Neural progenitor cell (in vitro differentiated cells): Measurements from ENCODE around the gene PAX7.

Source experiments
- CTCF ChIP-seq: fragments of 200-600 bp; sonication (generic); IDR thresholded peaks from 2 replicates; pipeline ENCODE4 v1.5.1; 2017; ENCODE audit warnings: antibody characterized with exemption, mild to moderate bottlenecking
- EZH2 ChIP-seq: fragments of 200-600 bp; sonication (generic); IDR thresholded peaks from 2 replicates; pipeline ENCODE4 v1.6.1; 2017; ENCODE audit warnings: antibody characterized with exemption, mild to moderate bottlenecking, moderate library complexity
- EZH2phosphoT487 ChIP-seq: fragments of 200-600 bp; sonication (generic); IDR thresholded peaks from 2 replicates; pipeline ENCODE4 v1.6.1; 2017; ENCODE audit warnings: antibody characterized with exemption

- TF ChIP-seq CTCF, result no peak
- TF ChIP-seq EZH2, result no peak
- TF ChIP-seq EZH2phosphoT487, result no peak
These were observed 23.3 kb downstream of the PAX7 start for GRCh38 chr1:18653916-18654315.
